Prostate gland (tissue), 2 donors: ENCODE measurements around the gene NIT1. TPM values are rescaled to one million over a fixed set of nuclear protein-coding genes. Genes with fewer than 3 reads are reported as not detected.

ENCODE experiments used
- DNase-seq: peaks from one replicate; pipeline ENCODE4 v3.0.0-alpha.2; 2019; ENCODE audit warnings: low spot score
- H3K27ac ChIP-seq, 2 donors: fragments of 200-600 bp; sonication (generic); 2 replicates each; pipeline ENCODE4 v1.5.1; 2017 to 2019
- H3K27me3 ChIP-seq: fragments of 200-600 bp; sonication (generic); replicated peaks from 2 replicates; pipeline ENCODE4 v1.5.1; 2019; ENCODE audit not compliant: insufficient read depth
- H3K36me3 ChIP-seq, 2 donors: fragments of 200-600 bp; sonication (generic); 1 replicate in 1 of 2; 2 replicates in 1 of 2; pipeline versions ENCODE4 v1.5.1 to v1.8.1; 2017 to 2019
- H3K4me1 ChIP-seq: fragments of 200-600 bp; sonication (generic); replicated peaks from 2 replicates; pipeline ENCODE4 v1.5.1; 2019
- H3K4me3 ChIP-seq, 2 donors: fragments of 200-600 bp; sonication (generic); 2 replicates each; pipeline ENCODE4 v1.5.1; 2017 to 2019
- H3K9me3 ChIP-seq: fragments of 200-600 bp; sonication (generic); 2 replicates; pipeline ENCODE4 v1.5.1; 2017
- CTCF ChIP-seq, 4 experiments: fragments of 200-600 bp in 2 of 4; fragments of 450-650 bp in 2 of 4; sonication (generic) in 2 of 4; IDR thresholded peaks; 1 replicate in 3 of 4; 2 replicates in 1 of 4; pipeline ENCODE4 v1.5.1; 2016 to 2019; ENCODE audit warnings: antibody characterized with exemption in 4 of 4, mild to moderate bottlenecking in 2 of 4, moderate library complexity in 2 of 4
- POLR2A ChIP-seq: fragments of 450-650 bp; IDR thresholded peaks from one replicate; pipeline ENCODE4 v1.6.1; 2016; ENCODE audit warnings: antibody characterized with exemption, mild to moderate bottlenecking
- POLR2AphosphoS5 ChIP-seq: sonication (generic); formaldehyde crosslinking; IDR thresholded peaks from one replicate; pipeline ENCODE4 v1.6.1; 2017; ENCODE audit warnings: antibody characterized with exemption
- WGBS: methylation state at CpG from one replicate; pipeline ENCODE4 v1.1.5; 2018; 5-methylcytosine and 5-hydroxymethylcytosine counted together
- intact Hi-C: fragments of 100-400 bp; cut with DNase I; formaldehyde crosslinking; loops from one replicate; pipeline ENCODE4 v1.14.2; 2022
- total RNA-seq, 2 donors: library from RNA; depleted of rRNA; stranded (reverse); fragments of >200 nt; gene quantifications; one replicate each; pipeline ENCODE4 v1.1.0, GENCODE V29; 2016

NIT1 gene
- total RNA-seq, 2 donors from 2014 or later, result 31.1 to 51.7 TPM

GRCh38 chr1:161163793-161164192, 45.9 kb downstream of the NIT1 start:
- Histone ChIP-seq H3K4me1 (peaks cover 2% of the 10 kb centered on the region), H3K4me3 (no peak overlapping the region)

DNA sequence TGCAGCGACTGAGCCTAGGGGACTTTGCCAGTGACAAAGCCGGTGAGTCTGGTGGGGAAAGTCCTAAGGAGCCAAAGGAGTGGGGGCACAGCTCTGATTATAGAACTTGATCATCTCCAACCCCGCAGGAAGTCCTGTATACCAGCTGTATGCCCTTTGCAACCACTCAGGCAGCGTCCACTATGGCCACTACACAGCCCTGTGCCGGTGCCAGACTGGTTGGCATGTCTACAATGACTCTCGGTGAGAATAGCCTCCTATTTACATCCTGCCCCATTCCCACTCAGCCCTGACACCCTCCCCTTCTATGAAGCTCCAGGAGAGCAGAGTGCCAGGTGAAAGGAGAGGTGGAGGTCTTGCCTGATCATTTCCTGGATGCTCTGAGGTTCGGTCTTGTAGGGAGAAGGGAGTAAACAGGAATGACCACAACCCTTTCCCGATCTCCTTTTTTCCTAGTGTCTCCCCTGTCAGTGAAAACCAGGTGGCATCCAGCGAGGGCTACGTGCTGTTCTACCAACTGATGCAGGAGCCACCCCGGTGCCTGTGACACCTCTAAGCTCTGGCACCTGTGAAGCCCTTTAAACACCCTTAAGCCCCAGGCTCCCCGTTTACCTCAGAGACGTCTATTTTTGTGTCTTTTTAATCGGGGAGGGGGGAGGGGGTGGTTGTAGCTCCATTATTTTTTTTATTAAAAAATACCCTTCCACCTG, 47.2 kb downstream of the NIT1 start:
- no peaks in the 10 kb centered on the region for H3K9me3 ChIP-seq
- DNase-seq, result no peak
- H3K4me3 ChIP-seq, result peak overlapping the region; percentile 53 to 61
- no peaks in the 10 kb centered on the region for H3K36me3 ChIP-seq
- peak overlapping the region; percentile 89 to 90 for H3K27ac ChIP-seq
- no peak for TF ChIP-seq POLR2A
- no peak for TF ChIP-seq CTCF (IDR thresholded peaks at IDR 0.05)
- intact Hi-C loops, result no loop called here
- 54% methylated on average over 14 of the region's 14 CpGs for WGBS
- no peaks in the 10 kb centered on the region for H3K27me3 ChIP-seq
- H3K4me1 ChIP-seq, result peaks cover 2% of the 10 kb centered on the region

More at GRCh38 chr1:161163793-161164192, 45.9 kb downstream of the NIT1 start:
- intact Hi-C loops, result no loop called here
- no peak for TF ChIP-seq POLR2AphosphoS5
- TF ChIP-seq POLR2A, result no peak
- no peak for TF ChIP-seq CTCF (IDR thresholded peaks at IDR 0.05)
- Histone ChIP-seq H3K27ac (no peak overlapping the region), H3K9me3 (no peaks in the 10 kb centered on the region), H3K36me3 (no peaks in the 10 kb centered on the region), H3K27me3 (no peaks in the 10 kb centered on the region)
- 86% methylated on average over 5 of the region's 5 CpGs for WGBS
- no peak for DNase-seq

- H3K4me1 ChIP-seq, result peaks cover 2% of the 10 kb centered on the region
Measured at GRCh38 chr1:161165742-161166668, 48.1 kb downstream of the NIT1 start, which contains the start of gene PPOX. TSS of gene PPOX (plus strand) at chr1:161166426. CDS start at chr1:161166848, 422 bp downstream.

More at GRCh38 chr1:161165742-161166668, 48.1 kb downstream of the NIT1 start, which contains the start of gene PPOX:
- no peaks in the 10 kb centered on the region for H3K27me3 ChIP-seq
- TF ChIP-seq POLR2AphosphoS5, result peak; percentile 97
- TF ChIP-seq POLR2A, result peak; percentile 38
- TF ChIP-seq CTCF (IDR thresholded peaks at IDR 0.05), result peak in 2 of 4 experiments; percentile 34 to 44
- intact Hi-C loops, result no loop called here
- peak; percentile 97 for DNase-seq
- peak within 1 kb of the TSS; percentile 89 to 90 for H3K27ac ChIP-seq
- H3K36me3 ChIP-seq, result peaks cover 0 to 6% of the 10 kb centered on the region in 2 donors
- WGBS, result under 1% methylated on average over 54 of the region's 54 CpGs
- H3K4me3 ChIP-seq, result peak within 1 kb of the TSS; percentile 53 to 61
- H3K9me3 ChIP-seq, result no peaks in the 10 kb centered on the region
